HL-60 (cell line): ENCODE data around the gene KRT12.

Source experiments
- DNase-seq, 2 experiments: peaks; one replicate each; pipeline ENCODE4 v3.0.0-alpha.2; 2010 to 2020; ENCODE audit warnings: low read depth in 1 of 2, low spot score in 1 of 2
- H3K27ac ChIP-seq: fragments of 250-450 bp; sonication (Bioruptor Pico); replicated peaks from 2 replicates; pipeline ENCODE4 v1.5.1; 2020; ENCODE audit warnings: mild to moderate bottlenecking, moderate library complexity
- H3K27me3 ChIP-seq: fragments of 250-450 bp; sonication (Bioruptor Pico); 2 replicates; pipeline ENCODE4 v1.5.1; 2021; ENCODE audit warnings: mild to moderate bottlenecking, moderate library complexity; ENCODE audit not compliant: insufficient read depth, poor library complexity, severe bottlenecking
- H3K4me3 ChIP-seq: replicated peaks from 2 replicates; pipeline ENCODE4 v1.5.1; 2011; ENCODE audit warnings: mild to moderate bottlenecking, control low read depth, low read length; ENCODE audit not compliant: insufficient read depth
- CTCF ChIP-seq: IDR thresholded peaks from one replicate; pipeline ENCODE4 v1.5.1; 2011; ENCODE audit warnings: low read length, control low read depth, inconsistent platforms; ENCODE audit not compliant: insufficient read depth
- GABPA ChIP-seq: IDR thresholded peaks from 2 replicates; pipeline ENCODE4 v1.6.1; 2012; ENCODE audit warnings: low read depth
- POLR2AphosphoS5 ChIP-seq: IDR thresholded peaks from 2 replicates; pipeline ENCODE4 v1.6.1; 2012; ENCODE audit warnings: low read depth
- SPI1 ChIP-seq: IDR thresholded peaks from 2 replicates; pipeline ENCODE4 v1.6.1; 2012; ENCODE audit warnings: low read depth, mild to moderate bottlenecking, borderline replicate concordance
- TF ChIP-seq, protein P1 (sequence below): IDR thresholded peaks from 2 replicates; pipeline ENCODE4 v1.6.1; 2012; ENCODE audit warnings: low read depth; ENCODE audit not compliant: insufficient replicate concordance

Gene KRT12

GRCh38 chr17:40902498-40902897, 35.5 kb upstream of the KRT12 start:
- Histone ChIP-seq H3K4me3 (no peak overlapping the region), H3K27ac (no peak overlapping the region), H3K27me3 (no peaks in the 10 kb centered on the region)
- TF ChIP-seq, protein P1, sequence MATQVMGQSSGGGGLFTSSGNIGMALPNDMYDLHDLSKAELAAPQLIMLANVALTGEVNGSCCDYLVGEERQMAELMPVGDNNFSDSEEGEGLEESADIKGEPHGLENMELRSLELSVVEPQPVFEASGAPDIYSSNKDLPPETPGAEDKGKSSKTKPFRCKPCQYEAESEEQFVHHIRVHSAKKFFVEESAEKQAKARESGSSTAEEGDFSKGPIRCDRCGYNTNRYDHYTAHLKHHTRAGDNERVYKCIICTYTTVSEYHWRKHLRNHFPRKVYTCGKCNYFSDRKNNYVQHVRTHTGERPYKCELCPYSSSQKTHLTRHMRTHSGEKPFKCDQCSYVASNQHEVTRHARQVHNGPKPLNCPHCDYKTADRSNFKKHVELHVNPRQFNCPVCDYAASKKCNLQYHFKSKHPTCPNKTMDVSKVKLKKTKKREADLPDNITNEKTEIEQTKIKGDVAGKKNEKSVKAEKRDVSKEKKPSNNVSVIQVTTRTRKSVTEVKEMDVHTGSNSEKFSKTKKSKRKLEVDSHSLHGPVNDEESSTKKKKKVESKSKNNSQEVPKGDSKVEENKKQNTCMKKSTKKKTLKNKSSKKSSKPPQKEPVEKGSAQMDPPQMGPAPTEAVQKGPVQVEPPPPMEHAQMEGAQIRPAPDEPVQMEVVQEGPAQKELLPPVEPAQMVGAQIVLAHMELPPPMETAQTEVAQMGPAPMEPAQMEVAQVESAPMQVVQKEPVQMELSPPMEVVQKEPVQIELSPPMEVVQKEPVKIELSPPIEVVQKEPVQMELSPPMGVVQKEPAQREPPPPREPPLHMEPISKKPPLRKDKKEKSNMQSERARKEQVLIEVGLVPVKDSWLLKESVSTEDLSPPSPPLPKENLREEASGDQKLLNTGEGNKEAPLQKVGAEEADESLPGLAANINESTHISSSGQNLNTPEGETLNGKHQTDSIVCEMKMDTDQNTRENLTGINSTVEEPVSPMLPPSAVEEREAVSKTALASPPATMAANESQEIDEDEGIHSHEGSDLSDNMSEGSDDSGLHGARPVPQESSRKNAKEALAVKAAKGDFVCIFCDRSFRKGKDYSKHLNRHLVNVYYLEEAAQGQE = no peak
- no peak for TF ChIP-seq GABPA
- TF ChIP-seq CTCF = no peak
- DNase-seq = no peak

DNA sequence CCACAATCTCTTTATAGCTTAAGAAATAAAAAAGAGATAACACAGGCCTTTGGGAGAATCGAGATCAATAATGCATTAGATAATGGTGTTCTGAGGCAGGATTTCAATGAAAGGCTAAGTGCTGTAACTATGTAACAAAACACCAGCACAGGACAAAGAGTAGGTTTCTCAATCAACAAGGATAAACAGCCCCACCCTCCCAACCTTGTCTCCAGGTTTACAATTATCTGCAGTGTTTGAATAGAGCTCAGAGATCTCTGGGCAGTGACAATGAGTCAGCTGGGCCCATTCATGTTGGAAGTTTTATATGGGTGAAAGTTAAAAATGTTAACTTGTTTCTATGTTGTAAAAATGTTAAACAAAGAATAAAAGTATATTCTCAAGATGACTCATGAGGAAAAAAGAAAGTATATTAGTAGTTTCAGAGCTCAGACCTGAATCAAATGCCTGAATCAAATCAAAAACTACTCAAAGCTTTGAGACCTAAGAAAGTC, 35.0 kb upstream of the KRT12 start:
- no peak for TF ChIP-seq POLR2AphosphoS5
- TF ChIP-seq CTCF = no peak
- TF ChIP-seq SPI1 = no peak
- no peak for TF ChIP-seq GABPA
- TF ChIP-seq, protein P1 = no peak
- no peak overlapping the region for H3K4me3 ChIP-seq
- DNase-seq = no peak
- peaks cover 2% of the 10 kb centered on the region for H3K27me3 ChIP-seq
- H3K27ac ChIP-seq = no peak overlapping the region

- Histone ChIP-seq H3K27ac (no peak overlapping the region), H3K27me3 (peaks cover 3% of the 10 kb centered on the region), H3K4me3 (no peak overlapping the region)
- DNase-seq = no peak
- TF ChIP-seq GABPA (no peak), SPI1 (no peak), CTCF (no peak)
Measured at GRCh38 chr17:40900809-40901356, 33.9 kb upstream of the KRT12 start.

DNA sequence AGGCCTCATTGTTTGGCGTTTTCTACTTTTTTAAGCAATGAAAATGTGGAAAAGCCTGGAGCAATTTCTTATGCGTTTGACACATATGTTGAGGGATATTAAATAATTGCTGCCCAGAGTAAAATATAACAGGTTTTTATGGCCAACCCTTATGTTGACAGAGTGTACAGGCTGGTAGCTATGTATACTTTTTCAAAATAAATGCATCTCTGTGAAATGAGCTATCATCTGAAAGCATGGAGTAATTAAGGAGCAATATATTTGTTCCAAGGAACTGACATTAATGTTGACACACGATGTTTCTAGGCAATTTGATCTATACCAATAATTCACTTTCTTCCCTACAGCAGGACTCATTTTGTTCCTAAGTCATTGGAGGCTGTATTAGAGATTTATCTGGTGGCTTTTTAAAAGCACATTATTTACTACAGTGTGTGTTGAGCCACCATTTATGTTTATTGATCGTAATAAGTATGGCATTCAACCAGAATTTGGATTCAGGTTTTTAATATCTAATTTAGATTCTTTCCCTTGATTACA, 30.0 kb upstream of the KRT12 start:
- TF ChIP-seq POLR2AphosphoS5 (no peak), CTCF (no peak), SPI1 (no peak), GABPA (no peak)
- TF ChIP-seq, protein P1 = no peak
- no peak for DNase-seq
- peaks cover 3% of the 10 kb centered on the region for H3K27me3 ChIP-seq
- no peak overlapping the region for H3K27ac ChIP-seq
- H3K4me3 ChIP-seq = no peak overlapping the region
